ENCODE data around the gene PNPLA7. TPM values are rescaled to one million over a fixed set of nuclear protein-coding genes. Genes with fewer than 3 reads are reported as not detected.
"Not testable (repeated sequence)": the region's sequence is repeated elsewhere in the genome, so short reads cannot be mapped to it uniquely, and the experiment has no call there.

PNPLA7 gene
- total and polyA plus RNA-seq, 9 donors, result 0.80 to 3.6 (median 2.1) TPM

- peak within 1 kb of the TSS; percentile 72 for H3K4me3 ChIP-seq (ENCODE audit: low read length)
- H3K27me3 ChIP-seq (ENCODE audit: control insufficient read depth, insufficient read depth, low read length), result no peaks in the 10 kb centered on the region
- WGBS (ENCODE audit: insufficient coverage), result 1% methylated on average over 79 of the region's 82 CpGs
- H3K27ac ChIP-seq (ENCODE audit: low read length), result peak within 1 kb of the TSS; percentile 82
- H3K9me3 ChIP-seq (replicated peaks; ENCODE audit: control insufficient read depth, low read depth, low read length), result no peaks in the 10 kb centered on the region
- H3K4me1 ChIP-seq (ENCODE audit: control insufficient read depth, insufficient read depth, low read length), result peaks cover 19% of the 10 kb centered on the region
- H3K36me3 ChIP-seq (ENCODE audit: control insufficient read depth, insufficient read depth, low read length), result peaks cover 52% of the 10 kb centered on the region
- peak; percentile 97 for DNase-seq
Measured at GRCh38 chr9:137578518-137579258, 28.5 kb upstream of the PNPLA7 start, which contains the start of gene DPH7. DPH7 (minus strand) TSS chr9:137578925; CDS start chr9:137578777, 148 bp downstream.

GRCh38 chr9:137575716-137576411 lies 25.7 kb upstream of the PNPLA7 start:
- H3K36me3 ChIP-seq (ENCODE audit: control insufficient read depth, insufficient read depth, low read length), result peaks cover 35% of the 10 kb centered on the region
- no peaks in the 10 kb centered on the region for H3K27me3 ChIP-seq (ENCODE audit: control insufficient read depth, insufficient read depth, low read length)
- no peak overlapping the region for H3K27ac ChIP-seq (ENCODE audit: low read length)
- no peak for DNase-seq
- 98% methylated on average over 4 of the region's 12 CpGs for WGBS (ENCODE audit: insufficient coverage)
- no peak overlapping the region for H3K4me3 ChIP-seq (ENCODE audit: low read length)
- peaks cover 19% of the 10 kb centered on the region for H3K4me1 ChIP-seq (ENCODE audit: control insufficient read depth, insufficient read depth, low read length)
- no peaks in the 10 kb centered on the region for H3K9me3 ChIP-seq (replicated peaks; ENCODE audit: control insufficient read depth, low read depth, low read length)

- no peaks in the 10 kb centered on the region for H3K9me3 ChIP-seq (replicated peaks; ENCODE audit: control insufficient read depth, low read depth, low read length)
- H3K27me3 ChIP-seq (ENCODE audit: control insufficient read depth, insufficient read depth, low read length), result no peaks in the 10 kb centered on the region
- H3K4me1 ChIP-seq (ENCODE audit: control insufficient read depth, insufficient read depth, low read length), result peaks cover 19% of the 10 kb centered on the region
- H3K4me3 ChIP-seq (ENCODE audit: low read length), result no peak overlapping the region
- DNase-seq, result no peak
- no peak overlapping the region for H3K27ac ChIP-seq (ENCODE audit: low read length)
- H3K36me3 ChIP-seq (ENCODE audit: control insufficient read depth, insufficient read depth, low read length), result peaks cover 38% of the 10 kb centered on the region
- 66% methylated on average over 8 of the region's 9 CpGs for WGBS (ENCODE audit: insufficient coverage)
Measured at GRCh38 chr9:137575364-137575715, 25.1 kb upstream of the PNPLA7 start.

GRCh38 chr9:137574192-137574591 lies 24.0 kb upstream of the PNPLA7 start:
- WGBS (ENCODE audit: insufficient coverage), result 91% methylated on average over 10 of the region's 10 CpGs
- Histone ChIP-seq H3K36me3 (ENCODE audit: control insufficient read depth, insufficient read depth, low read length) (peaks cover 41% of the 10 kb centered on the region), H3K4me1 (ENCODE audit: control insufficient read depth, insufficient read depth, low read length) (peaks cover 17% of the 10 kb centered on the region), H3K27ac (ENCODE audit: low read length) (no peak overlapping the region), H3K27me3 (ENCODE audit: control insufficient read depth, insufficient read depth, low read length) (no peaks in the 10 kb centered on the region), H3K4me3 (ENCODE audit: low read length) (no peak overlapping the region), H3K9me3 (replicated peaks; ENCODE audit: control insufficient read depth, low read depth, low read length) (no peaks in the 10 kb centered on the region)
- DNase-seq, result no peak

GRCh38 chr9:137570566-137570965 lies 20.4 kb upstream of the PNPLA7 start:
- Histone ChIP-seq H3K4me3 (ENCODE audit: low read length) (no peak overlapping the region), H3K36me3 (ENCODE audit: control insufficient read depth, insufficient read depth, low read length) (peaks cover 33% of the 10 kb centered on the region), H3K27me3 (ENCODE audit: control insufficient read depth, insufficient read depth, low read length) (no peaks in the 10 kb centered on the region), H3K9me3 (replicated peaks; ENCODE audit: control insufficient read depth, low read depth, low read length) (no peaks in the 10 kb centered on the region), H3K4me1 (ENCODE audit: control insufficient read depth, insufficient read depth, low read length) (no peaks in the 10 kb centered on the region), H3K27ac (ENCODE audit: low read length) (no peak overlapping the region)
- 97% methylated on average over 2 of the region's 3 CpGs for WGBS (ENCODE audit: insufficient coverage)
- DNase-seq, result no peak

- DNase-seq, result no peak
- H3K27me3 ChIP-seq (ENCODE audit: control insufficient read depth, insufficient read depth, low read length), result no peaks in the 10 kb centered on the region
- H3K4me3 ChIP-seq (ENCODE audit: low read length), result no peak overlapping the region
- no peaks in the 10 kb centered on the region for H3K4me1 ChIP-seq (ENCODE audit: control insufficient read depth, insufficient read depth, low read length)
- H3K9me3 ChIP-seq (replicated peaks; ENCODE audit: control insufficient read depth, low read depth, low read length), result no peaks in the 10 kb centered on the region
- peaks cover 29% of the 10 kb centered on the region for H3K36me3 ChIP-seq (ENCODE audit: control insufficient read depth, insufficient read depth, low read length)
- WGBS (ENCODE audit: insufficient coverage), result 90% methylated on average over 5 of the region's 5 CpGs
- H3K27ac ChIP-seq (ENCODE audit: low read length), result no peak overlapping the region
Measured at GRCh38 chr9:137569609-137570203, 19.5 kb upstream of the PNPLA7 start.

GRCh38 chr9:137568445-137568844 lies 18.2 kb upstream of the PNPLA7 start:
- WGBS (ENCODE audit: insufficient coverage), result 83% methylated on average over 4 of the region's 5 CpGs
- not testable (repeated sequence) for DNase-seq; H3K27ac ChIP-seq (ENCODE audit: low read length); H3K9me3 ChIP-seq (replicated peaks; ENCODE audit: control insufficient read depth, low read depth, low read length); H3K27me3 ChIP-seq (ENCODE audit: control insufficient read depth, insufficient read depth, low read length); H3K4me3 ChIP-seq (ENCODE audit: low read length); H3K4me1 ChIP-seq (ENCODE audit: control insufficient read depth, insufficient read depth, low read length)
- H3K36me3 ChIP-seq (ENCODE audit: control insufficient read depth, insufficient read depth, low read length), result peaks cover 33% of the 10 kb centered on the region

GRCh38 chr9:137564817-137565411 lies 14.7 kb upstream of the PNPLA7 start:
- no peak overlapping the region for H3K4me3 ChIP-seq (ENCODE audit: low read length)
- no peaks in the 10 kb centered on the region for H3K9me3 ChIP-seq (replicated peaks; ENCODE audit: control insufficient read depth, low read depth, low read length)
- no peaks in the 10 kb centered on the region for H3K27me3 ChIP-seq (ENCODE audit: control insufficient read depth, insufficient read depth, low read length)
- H3K4me1 ChIP-seq (ENCODE audit: control insufficient read depth, insufficient read depth, low read length), result no peaks in the 10 kb centered on the region
- no peak for DNase-seq
- H3K27ac ChIP-seq (ENCODE audit: low read length), result no peak overlapping the region
- WGBS (ENCODE audit: insufficient coverage), result 96% methylated on average over 7 of the region's 18 CpGs
- peaks cover 22% of the 10 kb centered on the region for H3K36me3 ChIP-seq (ENCODE audit: control insufficient read depth, insufficient read depth, low read length)

- peaks cover 22% of the 10 kb centered on the region for H3K36me3 ChIP-seq (ENCODE audit: control insufficient read depth, insufficient read depth, low read length)
- WGBS (ENCODE audit: insufficient coverage), result 95% methylated on average over 9 of the region's 10 CpGs
- DNase-seq, result no peak
Measured at GRCh38 chr9:137564134-137564533, 13.9 kb upstream of the PNPLA7 start.

GRCh38 chr9:137558127-137558526 lies 7.9 kb upstream of the PNPLA7 start:
- no peaks in the 10 kb centered on the region for H3K9me3 ChIP-seq (replicated peaks; ENCODE audit: control insufficient read depth, low read depth, low read length)
- WGBS (ENCODE audit: insufficient coverage), result no CpG with 5 or more reads among the region's 4 CpGs
- peaks cover 9% of the 10 kb centered on the region for H3K4me1 ChIP-seq (ENCODE audit: control insufficient read depth, insufficient read depth, low read length)
- no peak overlapping the region for H3K27ac ChIP-seq (ENCODE audit: low read length)
- no peak overlapping the region for H3K4me3 ChIP-seq (ENCODE audit: low read length)
- peaks cover 35% of the 10 kb centered on the region for H3K36me3 ChIP-seq (ENCODE audit: control insufficient read depth, insufficient read depth, low read length)
- no peak for DNase-seq
- no peaks in the 10 kb centered on the region for H3K27me3 ChIP-seq (ENCODE audit: control insufficient read depth, insufficient read depth, low read length)

More at GRCh38 chr9:137564134-137564533, 13.9 kb upstream of the PNPLA7 start:
- no peaks in the 10 kb centered on the region for H3K9me3 ChIP-seq (replicated peaks; ENCODE audit: control insufficient read depth, low read depth, low read length)
- H3K4me3 ChIP-seq (ENCODE audit: low read length), result no peak overlapping the region
- H3K27ac ChIP-seq (ENCODE audit: low read length), result no peak overlapping the region
- no peaks in the 10 kb centered on the region for H3K4me1 ChIP-seq (ENCODE audit: control insufficient read depth, insufficient read depth, low read length)
- no peaks in the 10 kb centered on the region for H3K27me3 ChIP-seq (ENCODE audit: control insufficient read depth, insufficient read depth, low read length)
